Vagina (tissue), 2 donors: Measurements from ENCODE around the gene GNG7. TPM values are rescaled to one million over a fixed set of nuclear protein-coding genes. Genes with fewer than 3 reads are reported as not detected.
A peak's percentile ranks its signal among the peaks of the same experiment; 100 is the strongest.

Experiments used
- DNase-seq, 2 donors: peaks; one replicate each; pipeline ENCODE4 v3.0.0-alpha.2; 2017; ENCODE audit errors: extremely low spot score in 2 of 2
- H3K27ac ChIP-seq: fragments of 200-600 bp; sonication (generic); one replicate; pipeline ENCODE4 v1.5.1; 2019
- H3K27me3 ChIP-seq: fragments of 200-600 bp; sonication (generic); one replicate; pipeline ENCODE4 v1.5.1; 2019
- H3K36me3 ChIP-seq, 2 donors: fragments of 200-600 bp; sonication (generic); one replicate each; pipeline ENCODE4 v1.5.1; 2017 to 2019
- H3K4me1 ChIP-seq: fragments of 200-600 bp; sonication (generic); one replicate; pipeline ENCODE4 v1.5.1; 2019
- H3K4me3 ChIP-seq, 2 donors: fragments of 200-600 bp; sonication (generic); 1 replicate in 1 of 2; 2 replicates in 1 of 2; pipeline ENCODE4 v1.5.1; 2016 to 2019
- H3K9me3 ChIP-seq: fragments of 200-600 bp; sonication (generic); one replicate; pipeline ENCODE4 v1.5.1; 2019
- CTCF ChIP-seq, 3 experiments: fragments of 450-650 bp in 2 of 3; fragments of 200-600 bp in 1 of 3; sonication (generic) in 1 of 3; IDR thresholded peaks; one replicate each; pipeline ENCODE4 v1.5.1; 2017 to 2019; ENCODE audit warnings: antibody characterized with exemption in 3 of 3, mild to moderate bottlenecking in 2 of 3, moderate library complexity in 2 of 3
- POLR2A ChIP-seq, 2 donors: fragments of 450-650 bp; IDR thresholded peaks; one replicate each; pipeline ENCODE4 v1.6.1; 2017; ENCODE audit warnings: antibody characterized with exemption in 2 of 2, mild to moderate bottlenecking in 2 of 2, moderate library complexity in 2 of 2
- POLR2AphosphoS5 ChIP-seq, 2 donors: sonication (generic); formaldehyde crosslinking; IDR thresholded peaks; one replicate each; pipeline ENCODE4 v1.9.0; 2017; ENCODE audit warnings: antibody characterized with exemption in 2 of 2, mild to moderate bottlenecking in 2 of 2, low read depth in 1 of 2; ENCODE audit not compliant: insufficient read depth in 1 of 2
- intact Hi-C: fragments of 100-400 bp; cut with DNase I; formaldehyde crosslinking; loops from one replicate; pipeline ENCODE4 v1.15.1; 2023
- total RNA-seq: library from RNA; depleted of rRNA; stranded (reverse); fragments of >200 nt; gene quantifications from one replicate; pipeline ENCODE4 v1.2.3, GENCODE V29; 2016

GNG7 gene
- total RNA-seq, 1 donor from 2014 or later: 2.0 TPM

- no peak for TF ChIP-seq POLR2A (IDR thresholded peaks at IDR 0.05)
- TF ChIP-seq POLR2AphosphoS5 (IDR thresholded peaks at IDR 0.05; ENCODE audit: insufficient read depth in 1 of 2, low read depth in 1 of 2): no peak
- TF ChIP-seq CTCF (IDR thresholded peaks at IDR 0.05): no peak
These were observed 8.8 kb upstream of the GNG7 start for GRCh38 chr19:2711172-2711874.

GRCh38 chr19:2706251-2706650 lies 3.8 kb upstream of the GNG7 start:
- Histone ChIP-seq H3K27me3 (no peaks in the 10 kb centered on the region), H3K36me3 (no peaks in the 10 kb centered on the region), H3K4me3 (no peak overlapping the region), H3K9me3 (no peaks in the 10 kb centered on the region), H3K4me1 (peaks cover 11% of the 10 kb centered on the region), H3K27ac (no peak overlapping the region)
- no peak for TF ChIP-seq CTCF (IDR thresholded peaks at IDR 0.05)
- TF ChIP-seq POLR2AphosphoS5 (IDR thresholded peaks at IDR 0.05; ENCODE audit: insufficient read depth in 1 of 2, low read depth in 1 of 2): no peak
- TF ChIP-seq POLR2A (IDR thresholded peaks at IDR 0.05): no peak
- no peak for DNase-seq
- intact Hi-C loops: no loop called here

More at GRCh38 chr19:2711172-2711874, 8.8 kb upstream of the GNG7 start:
- no peak for DNase-seq
- no peak overlapping the region for H3K4me3 ChIP-seq
- H3K9me3 ChIP-seq: peaks cover 3% of the 10 kb centered on the region
- H3K27me3 ChIP-seq: no peaks in the 10 kb centered on the region
- H3K4me1 ChIP-seq: no peaks in the 10 kb centered on the region
- H3K27ac ChIP-seq: no peak overlapping the region
- intact Hi-C loops: no loop called here
- H3K36me3 ChIP-seq: no peaks in the 10 kb centered on the region

- Histone ChIP-seq H3K9me3 (no peaks in the 10 kb centered on the region), H3K4me1 (peaks cover 13% of the 10 kb centered on the region), H3K4me3 (no peak overlapping the region), H3K27me3 (no peaks in the 10 kb centered on the region), H3K27ac (no peak overlapping the region), H3K36me3 (no peaks in the 10 kb centered on the region)
- intact Hi-C loops: no loop called here
- no peak for DNase-seq
- no peak for TF ChIP-seq POLR2AphosphoS5 (IDR thresholded peaks at IDR 0.05; ENCODE audit: insufficient read depth in 1 of 2, low read depth in 1 of 2)
- no peak for TF ChIP-seq CTCF (IDR thresholded peaks at IDR 0.05)
- no peak for TF ChIP-seq POLR2A (IDR thresholded peaks at IDR 0.05)
These were observed 1.3 kb upstream of the GNG7 start for GRCh38 chr19:2703691-2704216.

GRCh38 chr19:2703077-2703437 lies 563 bp upstream of the GNG7 start:
- TF ChIP-seq POLR2A (IDR thresholded peaks at IDR 0.05) (no peak), POLR2AphosphoS5 (IDR thresholded peaks at IDR 0.05; ENCODE audit: insufficient read depth in 1 of 2, low read depth in 1 of 2) (no peak), CTCF (IDR thresholded peaks at IDR 0.05) (no peak)
- Histone ChIP-seq H3K4me1 (peaks cover 13% of the 10 kb centered on the region), H3K27ac (no peak overlapping the region), H3K27me3 (no peaks in the 10 kb centered on the region), H3K36me3 (no peaks in the 10 kb centered on the region), H3K4me3 (peak overlapping the region in 1 of 2 donors; percentile 70), H3K9me3 (no peaks in the 10 kb centered on the region)
- intact Hi-C loops: no loop called here
- DNase-seq: no peak
